Measurements from ENCODE around the gene TOM1.

DNA sequence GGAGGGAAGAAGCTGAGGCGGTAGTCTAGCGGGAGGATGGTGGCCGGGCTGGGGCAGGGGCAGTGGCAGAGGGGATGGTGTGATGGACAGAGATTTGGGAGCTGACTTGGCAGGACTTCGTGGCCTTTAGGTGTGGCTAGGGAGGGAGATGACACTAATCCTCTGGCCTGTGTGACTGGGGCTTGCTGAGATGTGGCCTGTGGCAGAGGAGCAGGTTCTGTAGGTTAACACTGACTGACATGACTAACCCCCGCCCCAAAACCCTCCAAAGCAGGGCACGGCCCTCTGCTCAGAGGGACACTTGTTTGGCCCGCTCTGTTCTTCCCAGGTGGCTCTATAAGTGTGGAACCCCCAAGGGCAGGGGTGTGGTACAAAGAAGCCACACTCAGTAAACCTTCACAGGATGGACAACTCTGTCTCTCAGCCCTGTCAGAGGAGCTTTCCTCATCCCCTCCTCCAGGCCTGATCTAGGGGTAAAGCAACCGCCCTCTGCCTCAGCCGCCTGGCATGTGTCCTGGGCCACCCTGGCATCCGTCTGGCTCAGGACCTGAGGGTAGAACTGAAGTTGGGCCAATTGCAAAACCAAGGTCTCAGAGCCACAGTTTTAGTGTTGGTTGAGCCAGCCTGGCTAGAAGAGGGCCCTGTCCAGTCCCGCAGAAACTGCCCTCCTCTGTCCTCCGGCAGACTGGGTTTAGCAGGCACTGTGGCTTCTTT is 15.6 kb downstream of the TOM1 start:
- TF ChIP-seq CTCF (IDR thresholded peaks at IDR 0.05) (no peak), EP300 (IDR thresholded peaks at IDR 0.05) (no peak), POLR2A (IDR thresholded peaks at IDR 0.05) (no peak), POLR2AphosphoS5 (IDR thresholded peaks at IDR 0.05) (no peak)

Measured in gastroesophageal sphincter (tissue), 3 donors.